GM21515 (cell line): Measurements from ENCODE around the gene AP3D1.
"Not testable (repeated sequence)": the region's sequence is repeated elsewhere in the genome, so short reads cannot be mapped to it uniquely, and the experiment has no call there.

Experiments
- ATAC-seq: cut with Tn5 transposase; IDR thresholded peaks from one replicate; pipeline ENCODE4 v1.9.1; 2021; ENCODE audit not compliant: unreplicated experiment

Gene AP3D1

GRCh38 chr19:2157452-2157851, 6.1 kb upstream of the AP3D1 start:
- no peak for ATAC-seq

- ATAC-seq: no peak
Measured at GRCh38 chr19:2154587-2155075, 3.3 kb upstream of the AP3D1 start.

GRCh38 chr19:2150794-2151338, 500 bp downstream of the AP3D1 start:
- ATAC-seq: peak; percentile 18

GRCh38 chr19:2149980-2150793, 1.2 kb downstream of the AP3D1 start:
- no peak for ATAC-seq

DNA sequence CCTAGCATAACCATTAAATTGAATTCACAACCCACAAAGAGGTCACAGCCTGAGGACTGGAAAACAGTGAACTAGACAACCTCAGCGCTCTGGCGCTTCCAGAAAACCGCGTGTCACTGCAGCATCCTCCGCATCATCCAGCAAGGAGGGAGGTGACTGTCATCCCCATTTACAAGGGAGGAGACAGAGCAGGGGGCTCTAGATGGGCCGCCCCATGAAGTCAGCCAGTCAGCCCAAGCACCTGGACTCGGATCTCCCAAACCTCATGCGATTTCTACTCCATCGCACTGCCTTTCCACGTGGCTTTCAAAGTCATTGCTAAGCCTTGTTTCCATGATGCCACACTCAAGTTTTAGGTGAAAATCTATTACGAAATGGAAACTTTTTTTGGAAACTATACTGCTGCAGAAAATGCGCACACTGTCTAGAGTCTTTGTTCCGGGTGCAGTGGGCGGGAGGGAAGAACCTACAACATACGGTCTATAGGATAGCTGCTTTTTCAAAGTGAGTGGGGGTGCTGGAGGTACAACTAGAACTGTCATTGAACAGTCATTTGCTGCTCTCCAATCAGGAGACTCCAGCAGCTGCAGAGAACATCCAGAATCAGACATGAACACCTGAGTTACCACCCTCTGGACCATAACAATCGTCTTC, 2.8 kb downstream of the AP3D1 start:
- ATAC-seq: no peak

GRCh38 chr19:2145831-2146241, 5.5 kb downstream of the AP3D1 start:
- no peak for ATAC-seq

DNA sequence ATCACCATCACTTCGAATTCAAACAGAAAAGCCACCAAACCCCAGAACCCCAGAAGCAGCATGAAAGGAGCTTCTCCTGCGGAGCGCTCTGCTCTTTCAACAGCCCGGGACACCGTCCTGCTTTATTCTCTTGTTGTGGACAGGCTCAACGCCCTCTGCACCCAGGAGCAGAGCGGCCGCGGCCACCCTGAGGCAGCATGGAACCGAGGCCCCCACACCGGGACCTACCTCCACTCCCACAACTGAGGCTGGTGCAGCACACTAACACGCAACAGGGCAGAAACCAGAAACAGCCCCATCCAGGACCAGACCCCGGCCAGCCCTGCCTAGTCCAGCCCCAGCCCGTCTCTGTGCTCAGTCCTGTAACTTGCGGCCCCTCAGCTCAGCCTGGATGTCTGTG, 7.2 kb downstream of the AP3D1 start:
- ATAC-seq: no peak

- no peak for ATAC-seq
Measured at GRCh38 chr19:2142173-2142829, 9.1 kb downstream of the AP3D1 start.

- no peak for ATAC-seq
Measured at GRCh38 chr19:2140138-2140569, 11.2 kb downstream of the AP3D1 start.

- no peak for ATAC-seq
Measured at GRCh38 chr19:2139385-2140137, 11.8 kb downstream of the AP3D1 start.

- no peak for ATAC-seq
Measured at GRCh38 chr19:2138061-2138728, 13.2 kb downstream of the AP3D1 start.

DNA sequence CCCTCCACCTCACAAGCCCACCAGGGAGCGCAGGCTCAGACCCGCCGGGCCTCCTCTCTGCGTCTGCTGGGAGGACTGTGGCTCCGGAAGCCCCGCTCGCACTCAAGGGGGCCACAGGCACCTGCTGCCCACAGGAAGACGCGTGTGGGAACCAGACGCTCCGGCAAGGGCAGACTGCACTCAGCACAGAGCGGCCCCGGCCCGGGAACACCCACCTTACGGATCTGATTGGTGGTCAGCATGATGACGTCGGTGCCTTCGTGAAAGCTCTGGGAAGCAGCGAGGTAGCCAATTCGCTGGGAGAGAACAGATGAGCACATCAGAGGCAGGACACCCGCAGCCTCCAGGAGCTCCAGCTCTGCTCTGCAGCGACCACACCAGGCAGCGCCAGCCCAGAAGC, 14.6 kb downstream of the AP3D1 start:
- no peak for ATAC-seq

DNA sequence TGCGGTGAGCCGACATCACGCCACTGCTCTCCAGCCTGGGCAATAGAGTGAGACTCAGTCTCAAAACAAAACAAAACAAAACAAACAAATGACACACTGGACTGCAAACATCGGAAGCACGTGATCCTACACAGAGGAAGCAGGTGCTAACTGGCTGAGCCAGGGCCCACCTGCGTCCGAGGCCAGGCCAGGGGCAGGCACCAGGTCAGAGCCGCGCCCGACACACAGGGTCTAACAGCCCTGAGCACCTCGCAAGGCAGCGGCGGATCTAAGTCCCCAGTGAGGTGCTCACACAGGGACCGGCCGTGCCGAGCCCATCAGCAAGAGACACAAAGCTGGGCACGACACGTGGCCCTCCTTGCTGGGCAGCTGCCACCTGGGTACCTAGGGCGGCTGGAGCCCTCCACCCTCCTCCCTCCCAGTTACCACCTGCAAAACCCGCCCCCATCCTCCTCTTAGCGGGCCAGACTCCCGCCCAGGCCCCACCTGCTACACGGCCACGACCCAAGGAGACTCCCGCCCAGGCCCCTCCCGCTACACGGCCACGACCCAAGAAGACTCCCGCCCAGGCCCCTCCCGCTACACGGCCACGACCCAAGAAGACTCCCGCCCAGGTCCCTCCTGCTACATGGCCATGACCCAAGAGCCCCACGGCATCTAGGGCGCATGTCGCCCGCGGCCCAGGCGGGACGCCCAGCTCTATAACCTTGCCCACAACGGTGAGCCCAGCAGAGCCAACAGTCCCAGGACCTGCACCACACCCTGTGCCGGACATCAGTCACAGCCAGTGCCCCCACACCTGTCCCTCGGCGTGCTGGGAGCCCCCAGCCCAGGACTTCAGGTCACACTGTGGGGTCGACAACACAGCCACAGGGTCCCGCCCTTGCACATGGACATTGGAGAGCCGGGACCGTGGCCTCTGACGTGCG, 15.6 kb downstream of the AP3D1 start:
- ATAC-seq: no peak

DNA sequence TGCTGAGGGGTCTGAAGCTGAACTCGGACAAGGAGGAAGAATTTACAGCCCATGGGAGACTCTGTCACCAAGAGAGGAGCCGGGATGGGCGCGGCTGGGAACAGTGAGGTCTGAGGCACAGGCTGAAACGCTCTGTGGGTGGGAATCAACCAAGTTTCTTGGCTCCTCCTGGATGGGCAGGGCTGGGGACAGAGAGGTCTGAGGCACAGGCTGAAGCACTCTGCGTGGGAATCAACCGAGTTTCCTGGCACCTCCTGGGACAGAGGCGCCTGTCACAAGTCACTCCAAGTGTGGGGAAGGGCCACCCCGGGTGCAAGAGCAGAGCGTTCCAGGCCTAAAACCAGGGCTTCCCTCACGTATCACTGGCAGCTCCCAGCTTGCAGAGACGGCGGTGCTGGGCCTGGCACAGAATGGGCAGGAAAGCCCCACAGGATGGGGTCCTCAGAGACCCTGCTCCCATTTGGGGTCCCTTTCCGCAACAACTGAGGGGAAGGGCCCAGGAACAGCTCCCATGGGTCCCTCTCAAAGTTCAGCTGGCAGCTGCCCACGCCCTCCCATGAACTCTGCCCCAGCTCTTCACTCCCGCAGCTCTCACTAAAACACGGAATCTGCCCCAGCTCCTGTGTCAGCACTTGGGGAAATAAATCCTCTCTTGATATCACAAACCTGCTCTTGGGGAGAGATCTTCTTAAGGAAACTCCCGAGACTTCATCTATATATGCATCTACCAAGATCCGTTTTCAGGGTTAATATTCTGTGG, 18.5 kb downstream of the AP3D1 start:
- no peak for ATAC-seq

- no peak for ATAC-seq
Measured at GRCh38 chr19:2132191-2132590, 19.2 kb downstream of the AP3D1 start.

DNA sequence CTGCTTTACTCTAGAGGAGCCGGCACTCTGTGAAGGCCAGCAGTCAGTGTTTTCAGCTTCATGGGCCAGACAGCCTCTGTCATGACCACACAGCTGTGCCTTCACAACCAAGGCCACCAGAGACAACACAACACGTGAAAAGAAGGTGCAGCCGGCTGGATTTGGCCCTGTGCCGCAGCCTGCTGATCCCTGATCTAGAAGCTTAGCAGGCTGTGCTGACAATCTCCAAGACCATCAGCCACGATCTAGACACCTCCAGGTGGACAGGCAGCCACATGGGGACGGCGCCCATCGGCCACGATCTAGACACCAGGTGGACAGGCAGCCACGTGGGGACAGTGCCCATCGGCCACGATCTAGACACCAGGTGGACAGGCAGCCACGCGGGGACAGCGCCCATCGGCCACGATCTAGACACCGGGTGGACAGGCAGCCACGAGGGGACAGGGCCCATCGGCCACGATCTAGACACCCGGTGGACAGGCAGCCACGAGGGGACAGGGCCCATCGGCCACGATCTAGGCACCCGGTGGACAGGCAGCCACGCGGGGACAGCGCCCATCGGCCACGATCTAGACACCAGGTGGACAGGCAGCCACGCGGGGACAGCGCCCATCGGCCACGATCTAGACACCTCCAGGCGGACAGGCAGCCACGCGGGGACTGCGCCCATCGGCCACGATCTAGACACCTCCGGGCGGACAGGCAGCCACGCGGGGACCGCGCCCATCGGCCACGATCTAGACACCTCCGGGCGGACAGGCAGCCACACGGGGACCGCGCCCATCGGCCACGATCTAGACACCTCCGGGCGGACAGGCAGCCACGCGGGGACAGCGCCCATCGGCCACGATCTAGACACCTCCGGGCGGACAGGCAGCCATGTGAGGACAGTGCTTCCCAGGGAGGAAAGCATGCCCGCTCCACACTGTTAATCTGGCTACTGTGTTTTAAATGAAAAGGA, 20.1 kb downstream of the AP3D1 start:
- ATAC-seq: not testable (repeated sequence)
